Stimulated activated naive CD8-positive, alpha-beta T cell treated with anti-CD3 and anti-CD28 coated beads, Interleukin-15, amount 100 ng/mL, for 72 hours (primary cell): ENCODE measurements around the gene C8G.

Experiments used
- ATAC-seq: fragments of 150-1000 bp; cut with Tn5 transposase; 2 replicates; pipeline ENCODE4 v1.10.0; 2021; ENCODE audit warnings: mild to moderate bottlenecking, moderate library complexity
- DNase-seq, 2 donors: peaks; one replicate each; pipeline ENCODE4 v3.0.0; 2021 to 2022
- H3K27ac Mint-ChIP-seq, 2 donors: one replicate each; pipeline ENCODE4 v1.8.0; 2022; ENCODE audit warnings: mild to moderate bottlenecking in 2 of 2, mixed read lengths in 2 of 2, moderate library complexity in 2 of 2
- H3K27me3 Mint-ChIP-seq: one replicate; pipeline ENCODE4 v1.8.0; 2022; ENCODE audit warnings: mixed read lengths
- H3K4me1 Mint-ChIP-seq: one replicate; pipeline ENCODE4 v1.8.0; 2022; ENCODE audit warnings: mild to moderate bottlenecking, mixed read lengths
- H3K4me3 Mint-ChIP-seq, 2 donors: one replicate each; pipeline ENCODE4 v1.8.0; 2022; ENCODE audit warnings: mild to moderate bottlenecking in 2 of 2, mixed read lengths in 2 of 2, moderate library complexity in 1 of 2
- H3K9me3 Mint-ChIP-seq, 2 donors: one replicate each; pipeline ENCODE4 v1.8.0; 2022; ENCODE audit warnings: mixed read lengths in 2 of 2

The C8G gene

GRCh38 chr9:136913701-136914438 lies 31.2 kb upstream of the C8G start:
- H3K27me3 Mint-ChIP-seq = no peaks in the 10 kb centered on the region
- DNase-seq (no peak), ATAC-seq (no peak)
- H3K4me3 Mint-ChIP-seq = no peak overlapping the region
- H3K9me3 Mint-ChIP-seq = no peaks in the 10 kb centered on the region
- H3K27ac Mint-ChIP-seq = peak overlapping the region in 1 of 2 donors; percentile 67
- peaks cover 17% of the 10 kb centered on the region for H3K4me1 Mint-ChIP-seq

- no peak for DNase-seq
- Mint-ChIP-seq H3K27me3 (no peaks in the 10 kb centered on the region), H3K9me3 (no peaks in the 10 kb centered on the region), H3K4me1 (peaks cover 17% of the 10 kb centered on the region), H3K27ac (no peak overlapping the region), H3K4me3 (no peak overlapping the region)
- no peak for ATAC-seq
Observed at GRCh38 chr9:136915632-136916329, 29.3 kb upstream of the C8G start.

GRCh38 chr9:136916330-136917184 lies 28.5 kb upstream of the C8G start:
- no peak for DNase-seq
- H3K4me3 Mint-ChIP-seq = no peak overlapping the region
- peaks cover 17% of the 10 kb centered on the region for H3K4me1 Mint-ChIP-seq
- no peaks in the 10 kb centered on the region for H3K9me3 Mint-ChIP-seq
- no peak for ATAC-seq
- no peaks in the 10 kb centered on the region for H3K27me3 Mint-ChIP-seq
- H3K27ac Mint-ChIP-seq = peak overlapping the region in 1 of 2 donors; percentile 17

- Mint-ChIP-seq H3K4me1 (peaks cover 17% of the 10 kb centered on the region), H3K27me3 (no peaks in the 10 kb centered on the region), H3K9me3 (no peaks in the 10 kb centered on the region), H3K4me3 (no peak overlapping the region), H3K27ac (no peak overlapping the region)
- ATAC-seq = no peak
- DNase-seq = no peak
Observed at GRCh38 chr9:136917902-136918301, 27.1 kb upstream of the C8G start.

DNA sequence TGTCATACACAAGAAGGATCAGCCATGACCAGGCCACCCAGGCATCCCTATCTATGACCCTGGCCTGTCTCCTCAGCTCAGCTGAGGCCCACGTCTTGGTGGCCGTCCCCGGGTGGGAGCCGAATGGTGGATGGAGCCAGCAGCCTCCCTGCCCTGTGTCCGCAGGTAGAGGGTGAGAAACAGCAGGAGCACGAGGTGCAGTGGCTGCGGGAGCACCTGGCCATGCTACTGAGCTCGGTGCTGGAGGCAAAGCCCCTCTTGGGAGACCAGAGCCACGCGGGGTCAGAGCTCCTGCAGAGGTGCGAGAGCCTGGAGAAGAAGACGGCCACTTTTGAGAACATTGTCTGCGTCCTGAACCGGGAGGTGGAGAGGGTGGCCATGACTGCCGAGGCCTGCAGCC lies 25.0 kb upstream of the C8G start:
- H3K4me3 Mint-ChIP-seq = no peak overlapping the region
- H3K27ac Mint-ChIP-seq = peak overlapping the region in 1 of 2 donors; percentile 45
- DNase-seq = no peak
- no peaks in the 10 kb centered on the region for H3K27me3 Mint-ChIP-seq
- H3K4me1 Mint-ChIP-seq = peaks cover 17% of the 10 kb centered on the region
- ATAC-seq = no peak
- no peaks in the 10 kb centered on the region for H3K9me3 Mint-ChIP-seq

DNA sequence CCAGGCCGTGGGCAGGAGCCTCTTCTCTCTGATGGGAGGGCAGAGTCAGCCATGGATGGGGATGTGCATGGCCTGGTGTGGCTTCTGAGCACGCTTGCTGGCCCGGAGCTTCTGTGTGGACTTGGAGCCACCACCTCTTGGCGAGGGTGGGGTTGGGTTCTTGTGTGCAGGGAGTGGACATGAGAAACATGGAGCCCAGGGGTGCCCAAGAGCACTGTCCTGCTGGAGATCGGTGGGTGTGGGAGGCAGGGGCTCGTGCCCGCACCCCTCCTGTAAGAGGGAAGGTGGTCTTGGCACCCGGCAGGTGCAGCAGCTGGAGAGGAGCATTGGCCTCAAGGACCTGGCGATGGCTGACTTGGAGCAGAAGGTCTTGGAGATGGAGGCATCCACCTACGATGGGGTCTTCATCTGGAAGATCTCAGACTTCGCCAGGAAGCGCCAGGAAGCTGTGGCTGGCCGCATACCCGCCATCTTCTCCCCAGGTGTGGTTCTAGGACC lies 24.3 kb upstream of the C8G start:
- ATAC-seq (no peak), DNase-seq (no peak)
- Mint-ChIP-seq H3K27ac (peak overlapping the region in 1 of 2 donors; percentile 85), H3K4me3 (no peak overlapping the region), H3K27me3 (no peaks in the 10 kb centered on the region), H3K9me3 (no peaks in the 10 kb centered on the region), H3K4me1 (peaks cover 14% of the 10 kb centered on the region)

DNA sequence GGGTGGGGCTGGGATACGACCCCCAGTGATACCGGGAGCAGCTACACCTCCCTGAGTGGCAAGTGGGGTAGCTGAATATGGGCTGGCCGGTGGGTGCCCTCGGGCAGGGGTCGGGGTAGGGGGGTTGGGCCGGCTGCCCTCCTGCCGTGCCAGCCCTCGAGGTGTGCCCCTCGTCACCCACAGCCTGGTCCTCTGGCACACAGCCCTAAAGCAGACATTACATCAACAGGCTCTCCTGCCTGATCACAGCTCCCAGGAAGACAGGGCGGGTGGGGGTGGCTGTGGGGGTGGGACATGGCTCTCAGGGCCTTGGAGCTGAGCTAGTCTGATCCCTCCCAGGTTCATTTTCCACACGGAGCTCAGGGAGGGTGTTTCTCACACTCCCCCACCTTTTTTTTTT lies 23.7 kb upstream of the C8G start:
- no peaks in the 10 kb centered on the region for H3K27me3 Mint-ChIP-seq
- no peaks in the 10 kb centered on the region for H3K9me3 Mint-ChIP-seq
- no peak overlapping the region for H3K27ac Mint-ChIP-seq
- H3K4me1 Mint-ChIP-seq = peaks cover 9% of the 10 kb centered on the region
- DNase-seq (no peak), ATAC-seq (no peak)
- no peak overlapping the region for H3K4me3 Mint-ChIP-seq

GRCh38 chr9:136921718-136922117 lies 23.3 kb upstream of the C8G start:
- H3K27me3 Mint-ChIP-seq = no peaks in the 10 kb centered on the region
- ATAC-seq (no peak), DNase-seq (no peak)
- H3K4me1 Mint-ChIP-seq = peaks cover 10% of the 10 kb centered on the region
- H3K4me3 Mint-ChIP-seq = no peak overlapping the region
- no peaks in the 10 kb centered on the region for H3K9me3 Mint-ChIP-seq
- H3K27ac Mint-ChIP-seq = no peak overlapping the region

GRCh38 chr9:136922540-136922939 lies 22.5 kb upstream of the C8G start:
- Mint-ChIP-seq H3K27me3 (no peaks in the 10 kb centered on the region), H3K4me3 (no peak overlapping the region), H3K9me3 (no peaks in the 10 kb centered on the region), H3K27ac (peak overlapping the region in 1 of 2 donors; percentile 87), H3K4me1 (peaks cover 8% of the 10 kb centered on the region)
- ATAC-seq (peak; percentile 57), DNase-seq (no peak)

- H3K9me3 Mint-ChIP-seq = no peaks in the 10 kb centered on the region
Observed at GRCh38 chr9:136923881-136924280, 21.2 kb upstream of the C8G start.

DNA sequence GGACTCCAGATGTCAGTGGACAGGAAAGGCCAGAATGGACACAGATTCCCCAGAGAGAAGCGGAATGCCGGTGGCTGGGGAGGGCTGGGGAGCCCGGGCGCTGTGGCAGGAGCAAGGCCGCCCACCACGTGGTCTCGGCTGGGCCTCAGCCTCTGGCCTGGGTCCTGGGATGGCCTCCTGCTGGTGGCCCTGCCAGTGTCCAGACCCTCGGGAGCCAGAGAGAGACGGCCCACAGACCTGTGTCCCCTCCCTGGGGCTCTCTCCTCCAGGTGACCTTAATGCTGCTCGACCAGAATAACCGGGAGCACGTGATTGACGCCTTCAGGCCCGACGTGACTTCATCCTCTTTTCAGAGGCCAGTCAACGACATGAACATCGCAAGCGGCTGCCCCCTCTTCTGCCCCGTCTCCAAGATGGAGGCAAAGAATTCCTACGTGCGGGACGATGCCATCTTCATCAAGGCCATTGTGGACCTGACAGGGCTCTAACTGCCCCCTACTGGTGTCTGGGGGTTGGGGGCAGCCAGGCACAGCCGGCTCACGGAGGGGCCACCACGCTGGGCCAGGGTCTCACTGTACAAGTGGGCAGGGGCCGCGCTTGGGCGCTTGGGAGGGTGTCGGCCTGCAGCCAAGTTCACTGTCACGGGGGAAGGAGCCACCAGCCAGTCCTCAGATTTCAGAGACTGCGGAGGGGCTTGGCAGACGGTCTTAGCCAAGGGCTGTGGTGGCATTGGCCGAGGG lies 19.5 kb upstream of the C8G start:
- ATAC-seq (peak; percentile 27), DNase-seq (no peak)
- peak overlapping the region in 1 of 2 donors; percentile 35 for H3K27ac Mint-ChIP-seq
- no peaks in the 10 kb centered on the region for H3K27me3 Mint-ChIP-seq
- H3K4me1 Mint-ChIP-seq = peaks cover 13% of the 10 kb centered on the region
- no peak overlapping the region for H3K4me3 Mint-ChIP-seq
- no peaks in the 10 kb centered on the region for H3K9me3 Mint-ChIP-seq

More at GRCh38 chr9:136923881-136924280, 21.2 kb upstream of the C8G start:
- H3K4me1 Mint-ChIP-seq = peaks cover 13% of the 10 kb centered on the region
- H3K27ac Mint-ChIP-seq = peak overlapping the region in 1 of 2 donors; percentile 76
- H3K27me3 Mint-ChIP-seq = no peaks in the 10 kb centered on the region
- DNase-seq (no peak), ATAC-seq (no peak)
- no peak overlapping the region for H3K4me3 Mint-ChIP-seq

GRCh38 chr9:136926154-136926704 lies 18.8 kb upstream of the C8G start:
- H3K4me3 Mint-ChIP-seq = no peak overlapping the region
- peak; percentile 31 for ATAC-seq

DNA sequence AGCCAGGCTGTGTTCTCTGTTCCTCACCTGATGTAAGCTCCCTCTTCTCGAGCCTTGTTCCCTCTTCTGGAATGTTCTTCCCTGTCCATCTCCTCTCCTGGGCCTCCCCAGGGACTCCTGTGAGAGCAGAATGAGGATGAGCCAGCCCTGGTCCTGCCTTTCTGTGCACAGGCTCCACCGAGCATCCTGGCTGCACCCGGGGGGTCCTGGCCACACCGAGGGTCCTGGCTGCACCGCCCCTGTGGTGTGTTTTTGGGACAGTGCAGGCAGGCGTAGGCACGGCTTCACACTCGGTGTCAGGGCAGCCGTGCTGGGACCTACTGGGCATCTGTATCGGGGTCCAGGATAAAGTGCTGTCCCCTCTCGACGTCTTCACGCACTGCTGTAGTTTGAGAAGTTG lies 18.3 kb upstream of the C8G start:
- no peak overlapping the region for H3K4me3 Mint-ChIP-seq
- H3K27ac Mint-ChIP-seq = peak overlapping the region in 1 of 2 donors; percentile 83
- H3K4me1 Mint-ChIP-seq = peaks cover 16% of the 10 kb centered on the region

More at GRCh38 chr9:136926154-136926704, 18.8 kb upstream of the C8G start:
- H3K9me3 Mint-ChIP-seq = no peaks in the 10 kb centered on the region
- no peak for DNase-seq
- peaks cover 13% of the 10 kb centered on the region for H3K4me1 Mint-ChIP-seq
- peak overlapping the region in 1 of 2 donors; percentile 35 for H3K27ac Mint-ChIP-seq
- H3K27me3 Mint-ChIP-seq = no peaks in the 10 kb centered on the region

GRCh38 chr9:136927343-136928271 lies 17.4 kb upstream of the C8G start:
- Mint-ChIP-seq H3K4me3 (no peak overlapping the region), H3K27ac (peak overlapping the region in 1 of 2 donors; percentile 64), H3K27me3 (no peaks in the 10 kb centered on the region), H3K9me3 (peaks cover 0 to under 1% of the 10 kb centered on the region in 2 donors), H3K4me1 (peaks cover 22% of the 10 kb centered on the region)
- ATAC-seq (no peak), DNase-seq (no peak)

More for the DNA sequence above, 18.3 kb upstream of the C8G start:
- H3K9me3 Mint-ChIP-seq = no peaks in the 10 kb centered on the region
- no peaks in the 10 kb centered on the region for H3K27me3 Mint-ChIP-seq
- no peak for ATAC-seq
- no peak for DNase-seq
